ENCODE data around the gene PITPNM3. TPM values are rescaled to one million over a fixed set of nuclear protein-coding genes. Genes with fewer than 3 reads are reported as not detected.
"Not testable (repeated sequence)": the region's sequence is repeated elsewhere in the genome, so short reads cannot be mapped to it uniquely, and the experiment has no call there.

PITPNM3 gene
- total and polyA plus RNA-seq, 12 donors, result 0.12 to 0.70 (median 0.33) TPM

GRCh38 chr17:6574687-6575595, 18.6 kb upstream of the PITPNM3 start:
- peak in 2 of 9 donors; percentile 9 to 31 for TF ChIP-seq CTCF (IDR thresholded peaks at IDR 0.05)
- WGBS, 2 donors, result 29 to 40% methylated on average over 23 of the region's 23 CpGs
- Histone ChIP-seq H3K36me3 (peaks cover 0 to 33% (median 0%) of the 10 kb centered on the region in 9 donors), H3K4me3 (peak overlapping the region in 1 of 10 donors; percentile 11), H3K27ac (peak overlapping the region in 5 of 10 donors; percentile 13 to 67 (median 29)), H3K4me1 (peaks cover 3 to 21% (median 15%) of the 10 kb centered on the region in 9 donors), H3K9me3 (no peaks in the 10 kb centered on the region), H3K27me3 (peaks cover 0 to 3% (median 0%) of the 10 kb centered on the region in 7 donors)
- DNase-seq (peak; percentile 28 to 49), ATAC-seq (peak; percentile 65 to 91 (median 81))
- intact Hi-C loops (cut with DNase I), result loop anchor here in 1 of 10 donors (10.0 kb wide), 1 partner anchor 100 kb away; no protein-coding TSS in a partner anchor

DNA sequence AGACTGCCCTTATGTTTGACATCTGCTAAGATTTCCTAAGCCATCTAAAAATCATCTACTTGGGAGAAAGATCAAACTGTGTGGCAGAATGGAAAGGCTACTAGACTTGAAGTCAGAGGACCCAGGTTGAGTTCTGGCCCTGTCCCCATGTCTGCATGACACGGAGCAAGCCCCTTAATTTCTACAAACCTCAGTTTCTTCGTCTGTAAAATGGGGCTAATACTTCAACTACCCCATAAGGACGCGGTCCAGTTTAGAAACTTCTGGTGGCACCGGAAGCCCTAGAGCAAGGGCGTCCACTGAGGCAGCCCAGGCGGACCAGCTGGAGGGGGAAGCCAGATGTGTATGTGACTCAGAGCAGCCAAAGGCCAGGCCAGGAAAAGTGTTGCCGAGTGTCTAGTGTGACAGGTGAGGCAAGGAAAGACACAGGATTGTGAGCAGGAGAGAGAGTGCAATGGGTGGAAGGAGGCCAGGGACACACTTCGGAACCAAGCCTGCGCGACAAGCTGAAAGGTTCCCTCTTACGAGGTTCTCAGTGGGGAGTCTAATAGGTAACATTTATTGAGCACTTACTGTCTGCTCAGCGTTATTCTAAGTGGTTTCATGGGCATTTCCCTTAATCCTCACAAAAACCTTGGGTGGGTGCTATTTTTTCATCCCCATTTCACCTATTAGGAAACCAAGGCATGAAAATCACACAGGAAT, 17.8 kb upstream of the PITPNM3 start:
- Histone ChIP-seq H3K27me3 (peaks cover 0 to 10% (median 0%) of the 10 kb centered on the region in 7 donors), H3K4me3 (no peak overlapping the region), H3K9me3 (no peaks in the 10 kb centered on the region), H3K36me3 (peaks cover 0 to 25% (median 0%) of the 10 kb centered on the region in 9 donors), H3K4me1 (peaks cover 3 to 21% (median 15%) of the 10 kb centered on the region in 9 donors), H3K27ac (no peak overlapping the region)
- intact Hi-C loops (cut with DNase I), result loop anchor here in 1 of 10 donors (10.0 kb wide), 1 partner anchor 99 kb away; no protein-coding TSS in a partner anchor
- DNase-seq, result no peak
- ATAC-seq, result no peak
- TF ChIP-seq CTCF (IDR thresholded peaks at IDR 0.05), result no peak
- WGBS, 2 donors, result 97% methylated on average over 13 of the region's 13 CpGs

- intact Hi-C loops (cut with DNase I), result loop anchor here in 1 of 10 donors (10.0 kb wide), 1 partner anchor 99 kb away; no protein-coding TSS in a partner anchor
- H3K4me3 ChIP-seq, DNase-seq, ATAC-seq, H3K27ac ChIP-seq, H3K9me3 ChIP-seq: not testable (repeated sequence)
- peaks cover 3 to 21% (median 15%) of the 10 kb centered on the region in 9 donors for H3K4me1 ChIP-seq
- 98 to 99% methylated on average over 6 of the region's 6 CpGs for WGBS, 2 donors
- H3K27me3 ChIP-seq, result peaks cover 0 to 15% (median 0%) of the 10 kb centered on the region in 7 donors
- H3K36me3 ChIP-seq, result peaks cover 0 to 19% (median 0%) of the 10 kb centered on the region in 9 donors
Observed at GRCh38 chr17:6573495-6573894, 17.1 kb upstream of the PITPNM3 start.

GRCh38 chr17:6572972-6573370, 16.6 kb upstream of the PITPNM3 start:
- Histone ChIP-seq H3K27ac (no peak overlapping the region), H3K4me3 (no peak overlapping the region), H3K4me1 (peaks cover 3 to 21% (median 15%) of the 10 kb centered on the region in 9 donors), H3K36me3 (peaks cover 0 to 14% (median 0%) of the 10 kb centered on the region in 9 donors), H3K27me3 (peaks cover 0 to 15% (median 0%) of the 10 kb centered on the region in 7 donors), H3K9me3 (no peaks in the 10 kb centered on the region)
- WGBS, 2 donors, result 97 to 100% methylated on average over 8 of the region's 8 CpGs
- intact Hi-C loops (cut with DNase I), result loop anchor here in 1 of 10 donors (10.0 kb wide), 1 partner anchor 98 kb away; no protein-coding TSS in a partner anchor
- no peak for DNase-seq
- no peak for TF ChIP-seq CTCF (IDR thresholded peaks at IDR 0.05)
- no peak for ATAC-seq
